Measurements from ENCODE around the gene KCNQ2.

Gene KCNQ2

DNA sequence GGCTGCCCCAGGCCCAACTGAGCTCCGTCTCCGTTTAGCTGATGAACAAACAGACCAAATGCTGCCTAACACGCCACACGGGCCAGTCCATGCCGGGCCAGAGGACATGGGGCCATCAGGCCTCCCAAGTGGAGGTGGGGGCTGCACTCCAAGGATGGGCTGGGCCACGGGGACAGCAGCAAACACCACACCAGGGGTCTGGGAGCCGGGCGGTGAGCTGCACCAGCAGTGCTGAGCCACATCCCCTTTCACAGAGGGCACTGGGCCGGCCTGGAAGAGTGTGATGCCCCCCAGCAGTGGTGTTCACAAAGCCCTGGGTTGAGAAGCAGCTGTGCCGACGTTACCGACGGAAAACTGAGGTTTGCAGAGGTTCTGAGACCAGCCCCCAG is 2.7 kb downstream of the KCNQ2 start:
- no peak for DNase-seq

DNA sequence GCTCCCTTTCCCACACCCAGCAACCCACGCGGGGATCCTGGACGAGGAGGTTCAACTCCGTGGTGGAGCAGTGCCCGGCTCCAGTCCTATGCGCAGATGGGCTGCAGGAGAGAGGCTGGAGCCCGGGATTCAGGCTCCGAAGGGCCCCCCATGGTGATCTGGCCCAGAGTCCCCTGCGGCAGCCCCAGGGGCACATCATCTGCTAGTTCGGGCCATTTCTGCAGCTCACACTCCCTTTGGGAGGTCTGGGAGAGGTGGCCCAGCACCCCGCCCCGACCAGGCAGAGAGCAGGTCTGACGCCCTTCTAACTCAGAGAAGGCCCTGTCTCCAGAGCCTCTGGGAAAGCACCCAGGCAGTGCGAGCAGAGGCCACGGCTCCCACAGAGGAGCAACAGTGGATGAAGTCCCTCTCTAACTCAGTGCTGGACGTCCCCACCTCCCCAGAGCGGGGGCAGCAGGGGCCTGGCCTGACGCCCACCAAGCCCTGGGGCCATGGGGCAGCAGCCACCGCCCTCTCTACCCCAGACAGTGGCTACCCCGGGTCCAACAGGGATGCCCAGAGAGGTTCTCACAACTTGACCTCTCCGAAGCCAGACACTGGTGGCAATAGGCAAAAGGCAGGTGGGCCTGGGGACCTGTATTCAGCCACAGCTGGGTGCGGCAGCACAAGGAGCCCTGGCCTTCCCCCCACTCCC is 3.3 kb downstream of the KCNQ2 start:
- no peak for DNase-seq

DNA sequence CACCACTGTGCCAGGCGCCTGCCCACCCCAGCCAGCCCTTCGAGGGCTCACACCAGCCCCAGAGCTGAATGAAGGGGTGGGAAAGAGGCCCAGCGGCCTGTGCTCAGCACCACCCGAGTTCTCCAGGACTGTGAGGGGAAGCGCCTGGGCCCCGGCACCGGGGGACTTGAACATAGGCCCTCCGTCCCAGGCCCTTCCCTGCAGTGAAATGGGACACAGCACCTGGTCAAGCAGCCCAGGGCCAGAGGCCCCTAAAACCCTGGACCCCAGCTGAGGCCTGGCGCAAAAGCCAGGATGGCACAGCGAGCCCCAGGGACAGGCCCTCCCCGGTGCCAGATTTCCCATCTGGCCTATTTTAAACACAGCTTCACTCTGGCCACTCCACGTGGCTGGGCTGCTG is 4.0 kb downstream of the KCNQ2 start:
- DNase-seq: no peak

DNA sequence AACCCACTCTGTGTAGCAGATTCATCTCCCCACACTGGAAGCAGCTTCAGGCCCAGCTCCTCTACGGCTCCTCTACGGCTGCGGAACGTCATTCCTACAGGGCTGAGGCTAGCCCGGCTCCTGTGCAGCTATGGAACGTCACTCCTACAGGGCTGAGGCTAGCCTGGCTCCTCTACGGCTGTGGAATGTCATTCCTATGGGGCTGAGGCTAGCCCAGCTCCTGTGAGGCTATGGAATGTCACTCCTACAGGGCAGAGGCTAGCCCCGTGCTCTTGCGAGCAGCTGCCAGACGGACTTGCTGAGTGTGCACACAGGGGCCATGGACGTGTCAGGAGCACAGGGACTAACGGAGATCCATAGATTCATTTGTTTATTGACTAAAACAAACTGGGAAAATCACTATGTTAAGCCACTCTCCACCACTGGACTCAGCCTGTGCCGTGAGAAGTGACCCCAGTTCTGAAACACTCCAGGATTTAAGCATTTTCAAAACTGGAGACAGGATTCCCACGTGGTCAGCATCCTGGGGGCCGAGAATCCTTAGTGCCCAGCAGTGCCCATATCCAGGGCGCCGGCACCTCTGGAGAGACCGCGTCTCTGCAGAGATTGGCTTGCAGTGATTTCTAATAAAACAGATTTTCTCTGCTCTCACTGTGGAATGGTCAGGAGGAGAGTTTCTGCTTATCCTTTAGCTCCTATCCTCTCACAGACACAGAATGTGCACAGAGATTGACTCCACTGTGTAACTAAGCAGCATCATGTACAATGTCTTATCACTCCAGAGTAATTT is 5.0 kb downstream of the KCNQ2 start:
- no peak for DNase-seq

DNA sequence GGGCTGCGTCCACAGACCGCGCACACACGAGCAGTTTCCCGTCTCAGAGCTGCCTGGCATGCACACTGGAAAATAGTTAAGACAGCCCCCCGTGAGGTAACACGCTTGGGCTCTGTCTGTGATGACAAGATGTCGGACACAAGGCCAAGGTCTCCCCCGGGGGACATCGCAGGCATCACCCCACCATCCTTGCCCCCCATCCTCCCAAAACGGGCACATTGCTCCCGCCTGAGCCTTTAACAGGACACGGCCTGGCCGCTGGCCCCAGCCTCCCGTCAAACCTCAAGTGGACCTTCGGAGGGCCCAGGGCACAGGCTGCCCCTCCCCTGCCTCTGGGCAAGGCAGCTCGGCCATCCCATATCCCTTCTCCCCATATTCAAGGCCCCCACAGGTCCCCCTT is 5.6 kb downstream of the KCNQ2 start:
- DNase-seq: no peak

DNA sequence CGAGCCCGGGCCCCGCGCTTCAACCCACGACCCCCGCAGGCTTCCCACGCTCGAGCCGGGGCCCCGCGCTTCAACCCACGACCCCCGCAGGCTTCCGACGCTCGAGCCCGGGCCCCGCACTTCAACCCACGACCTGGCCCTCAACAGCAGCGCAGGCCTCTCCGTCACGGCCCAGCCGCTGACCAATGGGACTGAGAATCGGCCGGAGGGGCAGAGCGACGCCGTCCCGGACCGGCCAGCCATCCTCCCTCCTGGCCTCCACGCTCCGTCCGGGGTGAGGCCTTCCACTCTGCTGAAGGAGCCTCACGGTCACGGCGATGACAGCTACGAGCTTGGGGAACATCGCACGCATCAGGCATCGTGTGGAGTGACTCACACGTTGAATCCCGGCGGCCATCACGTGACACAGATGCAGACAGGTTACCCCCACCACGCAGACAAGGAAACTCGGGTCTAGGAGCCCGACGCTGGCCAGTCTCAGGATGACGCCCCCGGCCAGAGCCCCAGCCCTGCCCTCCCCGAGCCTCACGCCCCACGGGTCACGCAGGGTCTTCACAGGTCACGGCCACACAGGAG is 6.1 kb downstream of the KCNQ2 start:
- no peak for DNase-seq

DNA sequence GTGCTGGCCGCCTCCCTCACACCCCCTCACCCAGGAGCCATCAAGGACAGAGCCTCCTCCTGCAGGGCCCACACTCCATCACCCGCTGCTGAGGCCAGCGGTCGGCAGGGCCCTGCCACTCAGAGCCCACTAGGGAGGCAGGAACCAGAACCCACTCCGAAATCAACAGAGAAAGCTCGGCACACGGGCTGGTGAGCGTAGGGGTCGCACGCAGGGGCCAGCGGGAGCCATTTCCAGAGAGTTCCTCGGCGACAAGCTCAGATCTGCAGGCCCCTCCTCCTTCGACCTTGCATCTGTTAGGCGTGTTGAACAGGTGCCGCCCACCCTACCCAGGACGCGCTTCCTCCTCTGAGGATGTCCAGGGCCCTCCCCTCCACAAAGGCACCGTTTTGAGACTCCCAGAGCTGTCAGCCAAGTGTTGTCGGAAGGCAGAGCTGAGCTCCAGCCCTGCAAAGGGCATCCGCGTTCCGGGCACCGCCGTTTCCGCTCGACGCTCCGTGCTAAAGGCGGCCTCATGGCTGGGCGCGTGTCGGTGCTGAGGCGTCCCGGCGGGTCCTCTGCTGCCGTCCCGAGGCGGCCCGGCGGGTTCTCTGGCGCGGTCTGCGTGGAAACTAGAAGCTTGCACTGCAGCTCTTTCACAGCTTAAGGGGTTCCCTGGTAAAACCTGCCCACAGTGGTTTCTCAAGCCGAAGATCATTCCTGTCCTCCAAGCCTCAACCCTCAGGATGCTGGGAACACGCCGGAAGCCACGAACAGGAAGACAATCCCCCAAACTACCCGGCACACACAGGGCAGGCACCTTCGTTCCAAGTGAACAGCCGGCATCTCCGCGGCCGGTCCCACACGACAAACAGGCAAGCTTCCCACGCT is 6.8 kb downstream of the KCNQ2 start:
- DNase-seq: no peak

DNA sequence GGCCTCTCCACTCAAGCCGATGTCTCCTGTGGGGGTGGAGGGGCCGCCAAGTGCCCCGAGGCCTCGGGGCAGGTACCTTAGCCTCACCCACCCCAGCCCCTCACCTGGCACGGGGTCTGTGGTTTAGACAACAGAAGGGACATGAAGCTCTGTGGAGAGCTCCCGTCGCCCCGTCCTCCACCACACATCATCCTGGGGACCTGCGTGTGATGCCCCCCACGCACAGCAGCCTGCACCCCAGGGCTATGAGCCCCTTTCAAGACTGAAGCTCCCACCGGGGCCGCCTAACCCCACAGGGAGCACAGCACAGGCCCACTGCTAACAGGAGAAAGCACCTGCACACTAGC is 8.2 kb downstream of the KCNQ2 start:
- no peak for DNase-seq

DNA sequence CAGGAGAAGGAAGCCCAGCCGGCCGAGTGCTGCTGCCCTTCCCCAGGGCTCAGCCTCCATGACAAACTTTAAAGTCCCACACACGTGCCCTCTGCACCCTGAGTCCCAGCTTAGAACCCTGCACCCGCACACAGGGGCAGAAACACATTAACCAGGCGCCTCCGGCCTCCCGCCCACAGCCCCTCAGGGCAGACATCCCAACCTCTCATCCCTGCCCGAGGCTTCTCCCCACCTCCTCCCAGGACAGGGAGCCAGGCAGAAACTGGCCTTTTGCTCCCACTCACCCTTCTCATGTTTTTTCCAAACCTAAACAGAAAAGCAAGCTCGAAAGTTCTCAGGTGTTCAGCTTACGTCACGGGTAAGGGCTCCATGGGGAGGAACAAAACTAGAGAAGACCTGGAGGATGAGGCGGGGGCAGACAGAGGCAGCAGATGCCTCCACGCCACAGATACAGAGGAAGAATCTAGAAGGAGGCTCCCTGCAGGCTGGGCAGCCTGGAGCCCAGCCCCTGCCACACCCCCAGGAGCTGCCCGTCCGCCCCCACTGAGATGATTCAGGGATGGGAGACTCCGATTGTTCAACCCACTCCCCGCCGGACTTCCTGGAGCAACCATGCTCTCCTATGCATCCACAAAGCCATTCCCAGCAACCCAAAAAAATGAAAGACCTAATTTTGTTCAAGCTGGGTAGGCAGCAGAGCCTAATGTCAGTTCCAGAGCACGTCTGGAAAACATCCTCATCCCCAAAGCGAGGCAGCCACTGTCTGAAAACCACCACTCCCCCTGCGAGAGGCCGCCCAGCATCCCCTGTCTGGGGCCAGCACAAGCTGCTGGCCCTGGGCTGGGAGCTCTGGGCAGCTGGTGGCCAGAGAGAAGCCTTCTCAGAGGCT is 8.8 kb downstream of the KCNQ2 start:
- DNase-seq: no peak

DNA sequence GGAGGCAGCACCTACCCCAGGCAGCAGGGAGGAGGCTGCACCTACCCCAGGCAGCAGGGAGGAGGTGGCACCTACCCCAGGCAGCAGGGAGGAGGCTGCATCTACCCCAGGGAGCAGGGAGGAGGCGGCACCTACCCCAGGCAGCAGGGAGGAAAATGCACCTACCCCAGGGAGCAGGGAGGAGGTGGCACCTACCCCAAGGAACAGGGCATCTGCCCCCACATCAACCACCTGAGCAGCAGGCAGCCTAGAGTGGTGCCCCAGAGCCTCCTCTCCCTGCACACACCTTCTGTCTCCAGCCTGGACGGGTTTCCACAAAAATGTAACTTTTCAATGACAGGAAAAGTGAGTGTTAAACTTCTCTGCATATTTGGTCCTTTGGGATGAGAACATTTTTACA is 10.2 kb downstream of the KCNQ2 start:
- DNase-seq: no peak

DNA sequence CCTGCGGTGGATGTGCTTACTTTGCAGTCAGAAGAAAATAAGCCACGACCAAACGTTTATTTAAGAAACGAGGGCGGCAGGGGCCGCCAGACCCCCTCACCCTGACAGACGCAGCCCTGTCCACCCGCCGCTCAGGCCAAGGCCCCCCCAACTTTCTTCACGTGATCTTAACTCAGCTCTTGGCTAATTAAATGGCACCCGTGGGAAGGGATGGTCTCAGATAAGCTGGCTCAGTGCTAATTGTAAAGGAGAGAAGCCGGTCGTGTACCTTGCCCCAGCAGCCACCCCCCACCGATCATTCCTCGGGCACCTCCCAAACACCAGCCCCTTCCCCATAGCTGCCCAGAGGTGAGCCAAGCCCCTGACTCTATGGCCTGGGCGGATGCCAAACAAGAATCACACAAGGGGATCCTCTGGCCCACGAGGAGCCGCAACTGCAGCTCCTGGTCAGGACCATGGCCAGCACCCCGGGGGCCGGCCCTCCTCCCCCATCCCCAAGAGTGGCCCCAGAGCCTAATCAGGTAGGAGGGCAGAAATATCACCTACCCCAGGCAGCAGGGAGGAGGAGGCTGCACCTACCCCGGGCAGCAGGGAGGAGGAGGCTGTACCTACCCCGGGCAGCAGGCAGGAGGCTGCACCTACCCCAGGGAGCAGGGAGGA is 11.2 kb downstream of the KCNQ2 start:
- DNase-seq: no peak

DNA sequence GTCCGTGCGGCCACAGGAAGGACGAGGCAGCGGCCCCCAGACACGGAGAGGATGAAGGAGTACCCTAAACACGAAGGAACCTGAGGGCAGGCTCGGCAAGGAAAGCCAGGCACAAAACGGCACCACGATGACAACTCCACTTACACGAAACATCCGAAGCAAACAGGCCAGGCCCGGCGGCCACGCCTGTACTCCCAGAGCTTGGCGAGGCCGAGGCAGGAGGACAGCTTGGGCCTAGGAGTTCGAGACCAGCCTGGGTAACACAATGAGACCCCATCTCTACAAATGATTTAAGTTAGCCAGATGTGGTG is 13.4 kb downstream of the KCNQ2 start:
- no peak for DNase-seq

DNA sequence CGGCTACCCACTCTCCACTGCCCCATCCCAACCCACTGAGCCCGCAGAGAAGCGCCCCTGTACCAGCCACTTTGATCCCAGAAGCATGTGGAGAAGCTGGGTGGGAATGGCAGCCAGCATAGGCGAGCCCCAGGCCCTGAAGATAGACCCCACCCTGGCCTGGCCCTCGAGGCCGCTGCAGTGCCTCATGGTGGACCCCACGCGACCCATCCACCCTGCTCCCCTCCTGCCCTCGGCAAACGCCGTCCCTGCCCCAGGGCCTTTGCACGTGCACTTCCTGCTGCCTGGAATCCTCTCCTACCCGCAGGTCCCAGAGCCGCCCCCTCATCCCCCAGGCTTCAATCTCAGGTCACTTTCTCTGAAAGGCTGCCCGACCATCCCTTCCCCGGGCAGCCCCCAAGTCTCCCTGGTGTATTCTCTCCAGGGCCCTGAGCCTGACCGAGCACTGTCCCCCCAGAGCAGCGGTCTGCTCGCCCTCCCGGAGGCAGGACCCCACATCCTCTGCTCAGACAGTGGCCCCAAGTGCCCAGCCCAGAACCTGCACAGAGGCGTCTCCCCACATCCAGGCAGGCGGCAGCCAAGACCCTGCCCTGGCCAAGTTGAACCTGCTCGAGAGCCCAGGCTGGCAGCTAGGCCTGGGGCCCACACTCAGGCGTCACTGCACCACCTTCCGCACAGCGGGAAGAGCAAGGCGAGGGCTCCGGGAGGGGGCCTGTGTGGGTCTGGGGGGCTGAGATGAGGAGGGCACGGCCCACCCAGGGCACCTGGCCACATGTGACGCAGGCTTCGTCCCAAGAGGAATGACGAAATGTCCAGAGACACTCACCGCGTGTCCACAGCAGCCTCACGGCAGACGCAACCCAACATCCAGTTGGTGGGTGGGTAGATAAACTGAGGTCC is 14.0 kb downstream of the KCNQ2 start:
- no peak for DNase-seq

DNA sequence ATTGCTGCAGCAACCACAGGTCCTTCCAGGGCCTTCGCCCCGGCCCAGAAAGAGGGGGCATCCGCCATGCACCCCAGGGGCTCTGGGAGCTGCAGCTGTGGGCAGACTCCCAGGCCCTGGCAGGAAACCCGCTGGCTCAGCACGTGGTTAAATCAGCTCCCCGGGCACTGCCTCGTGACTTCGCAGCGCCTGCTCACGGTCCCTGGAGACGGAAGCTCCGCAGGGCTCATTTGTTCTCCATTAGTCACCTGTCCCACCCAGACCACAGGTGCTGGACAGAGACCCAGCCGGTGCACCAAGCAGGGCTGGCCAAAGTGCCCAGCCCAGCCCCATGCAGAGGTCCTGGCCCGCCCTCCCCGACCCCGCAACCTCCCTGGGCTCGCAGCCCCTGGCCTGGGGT is 14.7 kb downstream of the KCNQ2 start:
- DNase-seq: no peak

DNA sequence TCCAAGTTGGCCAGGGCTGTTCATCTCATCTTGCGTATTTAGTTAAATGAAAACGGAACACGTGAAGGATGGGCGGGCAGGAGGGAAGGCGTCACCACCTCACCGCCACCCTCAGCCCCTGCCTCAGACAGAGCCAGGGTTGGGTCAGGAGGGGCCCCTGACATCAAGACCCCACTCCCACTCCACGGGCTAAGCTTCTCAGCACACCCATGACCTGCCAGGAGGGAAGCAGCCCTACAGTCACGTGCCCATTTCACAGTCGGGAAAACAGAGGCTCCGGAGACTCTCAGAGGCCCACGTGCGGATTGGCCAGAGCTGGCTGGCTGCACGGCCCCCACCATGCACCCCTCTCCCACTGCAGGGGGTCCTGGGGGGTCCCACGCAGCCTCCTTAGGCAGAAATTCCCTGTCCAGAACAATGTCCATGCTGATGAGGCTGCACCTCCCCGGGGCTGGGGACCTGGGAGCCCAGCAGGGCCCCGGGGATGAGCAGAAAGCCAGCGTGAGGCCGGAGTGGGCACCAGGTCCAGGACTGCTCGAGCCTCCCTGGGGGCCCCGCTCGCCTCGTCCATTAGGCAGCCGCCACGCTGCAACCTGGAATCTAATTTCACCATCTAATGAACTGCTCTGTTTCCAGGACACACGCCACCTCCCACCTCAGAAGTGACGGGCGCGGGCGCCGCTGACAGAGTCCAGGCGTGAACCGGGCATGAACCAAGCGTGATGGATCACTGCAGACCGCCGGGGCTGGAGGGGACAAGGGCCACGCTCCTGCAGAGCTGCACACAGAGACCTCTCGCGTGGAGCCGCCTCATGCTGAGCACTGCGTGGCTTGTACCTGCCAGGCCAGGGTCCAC is 15.8 kb downstream of the KCNQ2 start:
- DNase-seq: no peak

DNA sequence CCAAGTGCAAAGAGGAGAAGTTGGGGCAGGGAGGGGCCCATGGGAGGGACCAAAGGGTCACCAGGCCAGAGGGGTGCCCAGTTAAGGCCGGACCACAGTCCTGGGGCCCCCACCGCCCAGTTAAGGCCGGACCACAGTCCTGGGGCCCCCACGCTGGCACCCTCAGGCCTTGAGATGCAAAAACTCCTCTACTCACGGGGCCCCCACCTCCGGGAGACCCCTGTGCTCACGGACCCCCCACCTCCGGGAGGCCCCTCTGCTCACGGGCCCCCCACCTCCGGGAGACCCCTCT is 16.9 kb downstream of the KCNQ2 start:
- no peak for DNase-seq

DNA sequence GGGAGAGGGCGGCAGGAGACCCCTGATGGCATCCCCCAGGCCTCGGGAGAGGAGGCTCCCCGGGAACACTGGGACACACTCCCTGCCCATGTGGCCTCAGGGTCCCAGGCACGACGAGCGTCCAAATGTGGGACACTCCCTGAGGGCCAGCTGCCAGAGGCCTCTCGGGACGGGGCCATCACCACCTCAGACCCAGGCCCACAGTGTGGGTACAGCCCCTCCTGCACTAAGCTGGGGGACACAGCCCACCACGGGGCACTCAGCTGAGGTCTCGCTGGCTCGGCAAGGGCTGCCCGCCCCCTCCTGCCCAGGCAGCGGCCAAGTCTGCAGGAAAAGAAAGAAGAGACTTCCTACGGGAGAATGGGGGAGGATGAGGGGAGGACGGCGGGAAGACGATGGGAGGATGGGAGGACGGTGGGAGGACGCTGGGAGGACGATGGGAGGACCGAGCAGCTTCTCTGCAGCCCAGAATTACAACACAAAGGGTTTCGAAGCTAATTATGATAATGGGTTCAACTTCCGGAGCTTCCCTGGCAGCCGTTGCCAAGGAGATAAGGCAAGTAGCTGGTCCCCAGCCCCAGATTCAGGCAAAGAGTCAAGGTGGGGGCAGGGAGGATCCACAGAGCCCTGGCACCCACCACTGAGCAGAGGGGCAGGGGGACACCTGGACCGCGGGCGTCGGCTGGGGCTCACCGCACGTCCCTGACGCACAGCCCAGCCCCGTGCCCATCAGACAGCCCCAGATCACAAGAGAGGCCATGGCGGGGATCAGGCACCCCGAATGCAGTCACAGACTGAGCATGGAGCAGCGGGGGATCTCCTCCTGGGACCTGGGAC is 17.5 kb downstream of the KCNQ2 start:
- no peak for DNase-seq

DNA sequence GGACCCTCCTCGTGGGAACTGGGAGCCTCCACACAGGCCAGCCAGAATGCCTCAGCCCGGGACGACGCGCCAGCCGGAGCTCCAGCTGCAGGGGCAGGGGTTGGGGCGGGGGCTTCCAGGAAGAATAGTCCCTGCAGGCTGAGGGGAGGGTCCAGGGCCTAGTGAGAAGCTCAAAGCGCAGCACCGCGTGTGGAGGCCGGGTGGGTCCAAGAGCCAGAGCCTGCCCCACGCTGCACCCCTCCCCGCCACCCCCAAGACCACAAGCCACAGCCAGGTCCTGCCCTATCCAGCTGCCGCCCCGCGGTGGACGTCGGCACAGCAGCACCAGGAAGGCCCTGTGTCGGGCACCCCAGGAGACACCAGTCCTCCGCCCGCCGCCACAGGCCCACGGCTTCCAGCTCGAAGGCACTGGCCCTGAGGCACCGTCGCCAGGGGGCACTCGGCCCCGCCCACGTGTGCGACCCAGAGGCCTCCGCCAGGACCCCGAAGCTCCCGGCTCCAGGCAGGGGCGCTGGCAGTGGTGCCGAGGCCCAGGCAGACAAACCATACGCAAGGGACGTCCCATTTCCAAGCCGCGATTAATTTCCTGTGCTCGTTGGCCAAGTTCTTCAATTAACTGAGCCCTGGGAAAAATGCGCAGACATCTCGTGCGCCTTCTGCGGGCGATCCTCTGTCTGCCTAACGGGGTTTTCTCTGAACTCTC is 19.5 kb downstream of the KCNQ2 start:
- no peak for DNase-seq

DNA sequence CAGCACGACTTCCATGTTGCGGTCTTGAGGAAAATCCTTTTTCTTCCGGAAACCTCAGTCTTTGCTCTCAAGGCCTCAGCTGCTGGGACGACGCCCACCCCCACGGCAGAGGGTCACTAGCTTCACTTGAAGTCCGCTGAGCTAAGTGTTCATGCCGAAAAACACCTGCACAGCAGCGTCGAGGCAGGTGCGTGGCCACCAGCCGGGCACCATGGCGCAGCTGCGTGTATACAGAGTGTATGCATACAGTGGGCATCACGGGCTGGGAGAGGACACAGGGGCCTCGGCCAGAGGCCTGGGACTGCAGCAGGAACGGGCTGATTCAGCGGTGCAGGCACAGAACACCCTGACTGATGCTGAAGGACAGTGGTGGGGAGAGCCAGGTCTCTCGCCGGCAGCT is 20.1 kb downstream of the KCNQ2 start:
- DNase-seq: no peak

Data from NCI-H2029 (cell line).